GM19467 (cell line): ENCODE measurements around the gene SLIT1.

ENCODE experiments used
- ATAC-seq: cut with Tn5 transposase; IDR thresholded peaks from one replicate; pipeline ENCODE4 v1.9.1; 2021; ENCODE audit warnings: mild to moderate bottlenecking, moderate library complexity; ENCODE audit not compliant: unreplicated experiment

SLIT1 gene

DNA sequence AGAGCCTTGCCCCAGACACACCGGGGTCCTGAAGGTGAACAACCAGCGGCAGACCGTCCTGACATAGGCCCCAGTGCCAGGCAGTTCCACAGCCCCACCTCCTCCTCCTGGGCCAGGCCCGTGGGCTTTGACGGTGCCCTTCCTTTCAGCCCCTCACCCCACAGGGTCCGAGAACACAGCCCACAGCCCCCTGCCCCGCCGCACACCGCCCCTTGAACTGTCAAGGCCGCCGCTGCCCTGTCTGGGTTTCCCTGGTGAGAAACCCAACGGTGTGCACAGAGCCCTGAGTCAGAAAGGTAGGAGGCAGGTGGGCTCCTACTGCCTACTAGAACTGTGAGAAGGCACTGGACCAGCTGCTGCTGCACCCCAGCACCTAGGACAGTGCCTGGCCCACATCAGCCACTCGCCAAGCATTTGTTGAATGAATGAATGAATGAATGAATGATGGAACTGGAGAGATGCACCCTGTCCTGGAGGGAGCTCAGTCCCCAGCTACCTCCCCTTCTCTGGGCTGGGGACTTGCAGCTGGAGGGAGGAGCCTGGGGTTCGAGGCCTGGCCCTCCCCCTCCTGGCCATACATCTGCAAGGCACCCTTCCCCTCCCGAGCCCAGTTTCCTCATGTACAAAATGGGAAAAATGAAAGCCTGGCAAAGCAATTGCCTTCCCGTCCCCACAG is 117.9 kb downstream of the SLIT1 start:
- no peak for ATAC-seq

DNA sequence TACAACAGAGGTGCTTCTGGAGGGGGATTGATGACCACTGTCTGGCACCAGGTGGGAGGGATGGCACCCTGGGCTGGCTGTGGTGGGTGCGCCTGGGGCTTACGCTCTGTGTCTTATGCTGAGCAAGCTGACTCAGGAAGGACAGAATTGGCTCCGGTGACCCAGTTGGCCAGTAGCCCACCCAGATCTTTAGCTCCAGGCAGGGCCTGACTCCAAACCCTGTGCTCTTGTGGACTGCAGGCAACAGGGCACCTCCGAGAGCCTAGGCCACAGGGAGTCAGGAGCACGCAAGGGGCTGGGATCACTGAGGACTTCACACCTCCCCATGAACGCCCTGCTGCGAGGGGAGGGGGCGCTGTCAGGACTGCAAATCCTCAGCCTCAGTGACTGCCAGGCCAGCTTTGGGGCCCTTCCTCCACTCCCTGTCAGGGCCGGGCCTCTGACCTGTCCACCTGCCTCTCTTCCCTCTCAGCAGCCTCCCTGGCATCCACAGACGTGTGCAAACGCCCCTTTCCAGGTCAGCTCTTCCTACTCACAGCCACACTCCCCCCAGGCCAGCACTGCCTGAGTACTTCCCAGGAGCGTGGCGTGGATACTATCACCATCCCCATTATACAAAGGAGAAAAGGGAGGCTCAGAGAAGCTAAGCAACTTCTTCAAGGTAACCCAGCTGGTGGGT is 118.7 kb downstream of the SLIT1 start:
- ATAC-seq: no peak

DNA sequence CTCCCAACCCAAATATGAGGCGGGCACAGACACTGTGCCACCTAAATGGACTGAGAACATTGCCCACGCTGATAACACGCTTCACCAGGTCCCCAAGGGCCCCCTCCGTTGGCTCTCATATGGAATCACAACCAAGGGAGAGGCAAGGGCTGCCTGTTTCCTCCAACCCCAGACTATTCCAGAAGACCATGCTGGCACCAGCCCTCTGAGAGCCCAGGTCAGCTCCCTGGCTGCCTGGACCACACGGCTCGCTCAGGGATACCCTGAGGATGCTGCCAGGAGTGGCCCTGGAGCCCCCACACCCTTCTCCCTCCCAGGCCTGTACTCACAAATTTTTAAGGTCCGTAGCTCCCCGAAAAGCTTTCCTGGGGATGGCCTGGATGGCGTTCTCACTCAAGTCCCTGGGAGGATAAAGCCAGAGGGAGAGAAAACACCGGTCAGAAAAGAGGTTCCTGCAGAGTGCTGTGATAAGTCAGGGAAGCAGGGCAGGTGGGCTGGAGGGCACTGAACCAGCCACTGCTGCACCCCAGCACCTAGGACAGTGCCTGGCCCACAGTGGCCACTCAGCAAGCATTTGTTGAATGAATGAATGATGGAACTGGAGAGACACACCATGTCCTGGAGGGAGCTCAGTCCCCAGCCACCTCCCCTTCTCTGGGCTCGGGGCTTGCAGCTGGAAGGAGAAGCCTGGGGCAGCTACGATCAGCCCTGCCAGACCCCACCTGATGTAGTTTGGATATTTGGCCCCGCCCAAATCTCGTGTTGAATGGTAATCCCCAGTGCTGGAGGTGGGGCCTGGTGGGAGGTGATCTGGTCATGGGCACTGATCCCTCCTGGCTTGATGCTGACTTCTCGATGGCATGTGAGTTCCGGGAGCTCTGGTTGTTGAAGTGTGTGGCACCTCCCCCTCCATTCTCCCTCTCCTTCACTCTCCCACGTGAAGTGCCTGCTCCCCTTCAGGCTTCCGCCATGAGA is 119.8 kb downstream of the SLIT1 start:
- no peak for ATAC-seq

DNA sequence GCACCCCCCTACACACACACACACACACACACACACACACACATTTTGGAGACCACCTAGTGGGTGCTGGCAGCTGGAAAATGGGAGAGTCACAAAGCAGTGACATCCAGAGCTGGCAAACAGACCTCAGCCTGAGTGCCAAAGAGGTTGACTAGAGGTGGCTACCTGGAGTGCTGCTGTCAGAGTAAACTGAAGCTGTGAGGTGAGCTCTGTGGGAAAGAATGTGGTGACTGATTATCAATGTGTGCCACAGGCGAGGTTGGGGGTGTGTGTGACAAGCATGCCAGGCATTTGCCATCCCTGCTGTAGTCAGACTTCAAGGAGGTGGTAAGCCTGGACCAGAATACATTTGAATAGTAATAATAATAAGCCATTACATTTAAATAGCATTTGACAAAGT is 120.6 kb downstream of the SLIT1 start:
- no peak for ATAC-seq

DNA sequence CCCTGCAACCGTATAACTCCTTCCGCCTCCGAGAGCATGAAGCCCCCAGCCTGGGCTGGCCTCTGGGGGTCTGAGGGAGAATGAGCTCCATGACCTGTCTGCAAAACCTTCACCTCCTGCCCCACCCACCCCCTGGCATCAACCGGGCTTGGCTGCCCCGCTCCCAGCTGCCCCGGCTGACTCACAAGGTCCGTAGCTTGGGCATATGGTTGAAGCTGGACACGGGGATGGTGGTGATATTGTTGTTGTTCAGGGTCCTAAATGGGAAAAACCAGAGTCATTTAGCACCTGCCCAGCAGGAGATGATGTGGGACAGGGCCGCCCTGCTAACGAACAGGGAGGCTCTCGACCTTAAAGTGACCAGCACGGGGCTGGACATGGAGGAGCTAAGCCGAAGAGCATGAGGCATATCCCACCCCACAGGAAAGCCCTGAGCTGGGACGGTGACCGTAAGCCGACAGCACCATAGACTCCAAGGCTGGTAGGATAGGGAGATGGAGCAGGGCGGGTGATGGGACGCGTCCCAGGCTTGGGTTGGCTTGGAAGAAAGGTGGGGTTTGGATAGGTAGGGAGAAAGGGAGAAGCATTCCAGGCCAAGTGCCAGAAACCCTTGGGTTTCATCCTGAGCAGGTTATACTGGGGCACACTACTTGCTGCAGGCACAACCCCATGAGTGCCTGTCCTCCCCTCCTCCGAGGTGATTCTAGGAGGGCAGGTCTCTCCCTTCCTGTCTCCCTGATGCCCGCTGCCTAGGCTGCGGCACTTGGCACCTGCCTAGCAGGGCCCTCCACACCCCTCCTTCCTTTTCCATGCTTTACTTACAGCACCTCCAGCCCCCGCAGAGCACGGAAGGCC is 121.5 kb downstream of the SLIT1 start:
- ATAC-seq: no peak

DNA sequence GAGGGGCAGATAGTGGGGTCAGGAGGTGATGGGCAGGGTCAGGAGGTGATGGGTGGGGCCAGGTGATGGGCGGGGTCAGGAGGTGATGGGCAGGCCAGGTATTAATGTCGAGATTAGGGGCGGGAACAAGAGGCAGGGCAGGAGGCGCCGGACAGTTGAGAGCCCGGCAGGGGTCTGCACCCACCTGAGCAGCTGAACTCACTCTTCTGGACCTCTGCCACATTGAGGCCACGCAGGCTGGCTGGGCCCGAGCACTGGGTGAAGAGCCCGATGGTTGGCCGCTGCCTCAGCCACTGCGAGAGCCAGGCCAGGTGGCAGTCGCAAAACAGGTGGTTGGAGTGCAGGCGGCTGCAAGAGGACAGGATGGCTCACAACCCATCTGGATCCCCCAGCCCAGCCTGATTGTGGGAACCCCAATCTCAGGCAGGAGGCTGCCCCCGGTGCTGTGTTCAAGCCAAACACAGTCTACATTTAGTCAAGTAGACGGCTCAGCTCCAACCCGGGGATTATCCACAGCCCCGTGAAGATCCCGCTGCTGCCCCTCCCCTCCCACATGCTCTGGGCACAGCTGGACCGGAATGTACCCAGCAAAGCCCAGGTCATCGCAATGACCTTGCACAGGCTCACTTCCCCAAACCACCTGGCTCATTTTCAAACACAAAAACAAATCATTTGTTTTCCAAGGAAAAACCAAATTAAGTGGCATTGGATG is 122.3 kb downstream of the SLIT1 start:
- no peak for ATAC-seq

DNA sequence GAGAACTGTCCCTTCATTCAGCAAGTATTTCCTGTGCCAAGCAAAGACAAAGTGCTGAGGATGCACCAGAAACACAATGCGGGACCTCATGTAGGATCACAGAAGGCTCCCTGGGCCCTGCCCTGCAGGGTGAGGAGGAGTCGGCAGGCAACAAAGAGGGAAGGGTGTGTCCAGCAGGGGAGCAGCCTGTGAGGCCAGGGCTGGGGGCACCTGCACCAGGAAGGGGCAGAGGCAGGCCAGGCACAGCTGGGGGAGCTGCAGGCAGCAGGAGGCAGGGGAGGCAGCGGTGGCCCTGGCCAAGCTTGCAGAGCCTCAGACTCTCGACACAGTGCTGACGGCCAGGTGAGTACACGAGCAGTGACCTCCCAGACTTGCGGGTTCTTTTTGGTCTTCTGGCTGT is 123.3 kb downstream of the SLIT1 start:
- no peak for ATAC-seq

DNA sequence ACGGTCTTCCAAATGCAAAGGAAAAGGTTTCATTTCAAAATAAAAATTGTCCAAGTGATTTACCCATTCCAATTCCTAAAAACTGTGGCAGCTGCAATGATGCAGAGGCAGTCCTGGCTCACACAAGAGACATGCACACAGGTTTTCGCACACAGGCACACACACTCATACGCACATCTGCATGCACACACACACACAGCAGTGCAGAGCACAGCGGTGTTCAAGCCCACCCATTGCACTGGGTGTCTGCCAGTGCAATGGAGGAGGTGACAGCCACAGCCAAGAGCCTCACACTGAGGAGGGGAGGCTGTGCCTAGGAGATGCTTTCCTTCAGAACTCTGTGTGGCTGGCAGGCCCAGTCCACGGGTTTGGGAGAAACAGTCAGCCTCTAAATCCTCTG is 123.7 kb downstream of the SLIT1 start:
- no peak for ATAC-seq

DNA sequence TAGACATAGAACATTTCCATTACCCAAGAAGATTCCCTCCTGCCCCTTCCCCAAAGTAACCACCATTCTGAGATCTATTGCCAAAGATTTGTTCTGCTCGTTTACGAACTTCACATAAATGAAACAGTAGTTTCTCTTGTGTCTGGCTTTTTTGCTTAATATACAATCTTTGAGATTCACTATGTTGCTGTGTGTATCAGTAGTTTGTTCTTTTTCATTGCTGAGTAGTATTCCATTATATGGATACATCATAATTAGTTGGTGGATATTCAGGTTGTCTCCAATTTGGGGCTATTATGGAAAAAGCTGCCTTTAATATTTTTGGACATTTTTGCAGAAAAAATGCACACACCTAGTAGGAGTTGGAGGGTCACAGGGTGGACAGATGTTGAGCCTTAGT is 124.3 kb downstream of the SLIT1 start:
- no peak for ATAC-seq

DNA sequence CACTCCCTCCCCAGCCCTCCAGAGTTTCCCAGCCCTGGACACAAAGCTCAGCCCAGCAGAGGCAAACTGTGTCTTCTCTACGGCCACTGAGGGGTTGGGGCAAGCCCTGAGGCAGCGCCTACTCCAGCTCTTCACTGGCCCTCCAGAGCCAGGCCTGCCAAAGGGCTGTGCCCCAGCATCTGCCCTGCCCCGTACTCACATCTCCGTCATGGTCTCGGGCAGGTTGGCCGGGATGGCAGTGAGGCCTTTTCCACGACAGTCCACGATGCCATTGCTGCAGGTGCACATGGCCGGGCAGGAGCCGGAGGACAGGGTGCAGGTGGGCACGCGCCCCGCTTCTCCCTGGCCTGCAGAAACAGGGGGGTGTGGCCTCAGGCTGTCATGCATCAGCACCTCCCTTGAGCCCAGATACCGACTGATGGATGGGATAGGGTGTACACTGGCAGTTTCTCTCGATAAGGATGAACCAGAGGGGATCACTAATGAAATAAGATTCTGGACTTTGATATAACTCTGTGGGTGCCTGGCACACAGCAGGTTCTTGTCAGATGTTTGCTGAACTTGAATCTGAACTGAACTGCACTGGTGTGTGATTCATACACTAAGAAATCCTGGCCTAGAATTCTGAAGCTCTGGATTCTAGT is 125.2 kb downstream of the SLIT1 start:
- ATAC-seq: no peak

DNA sequence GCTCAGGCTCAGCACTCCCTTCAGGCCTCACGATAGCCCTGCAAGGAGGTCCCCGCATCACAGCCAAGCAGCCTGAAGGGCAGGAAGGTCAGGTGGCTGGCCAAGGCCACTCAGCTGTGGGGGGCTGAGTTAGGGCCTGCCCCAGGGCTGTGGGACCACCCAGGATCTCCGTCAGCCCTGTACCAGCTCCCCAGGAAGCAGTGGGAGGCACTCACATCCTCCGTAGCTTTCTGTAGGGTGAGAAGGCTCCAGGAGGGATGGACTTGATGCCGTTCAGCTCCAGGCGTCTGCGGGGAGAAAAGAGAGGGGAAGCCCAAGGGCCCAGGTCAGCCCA is 125.9 kb downstream of the SLIT1 start:
- no peak for ATAC-seq

DNA sequence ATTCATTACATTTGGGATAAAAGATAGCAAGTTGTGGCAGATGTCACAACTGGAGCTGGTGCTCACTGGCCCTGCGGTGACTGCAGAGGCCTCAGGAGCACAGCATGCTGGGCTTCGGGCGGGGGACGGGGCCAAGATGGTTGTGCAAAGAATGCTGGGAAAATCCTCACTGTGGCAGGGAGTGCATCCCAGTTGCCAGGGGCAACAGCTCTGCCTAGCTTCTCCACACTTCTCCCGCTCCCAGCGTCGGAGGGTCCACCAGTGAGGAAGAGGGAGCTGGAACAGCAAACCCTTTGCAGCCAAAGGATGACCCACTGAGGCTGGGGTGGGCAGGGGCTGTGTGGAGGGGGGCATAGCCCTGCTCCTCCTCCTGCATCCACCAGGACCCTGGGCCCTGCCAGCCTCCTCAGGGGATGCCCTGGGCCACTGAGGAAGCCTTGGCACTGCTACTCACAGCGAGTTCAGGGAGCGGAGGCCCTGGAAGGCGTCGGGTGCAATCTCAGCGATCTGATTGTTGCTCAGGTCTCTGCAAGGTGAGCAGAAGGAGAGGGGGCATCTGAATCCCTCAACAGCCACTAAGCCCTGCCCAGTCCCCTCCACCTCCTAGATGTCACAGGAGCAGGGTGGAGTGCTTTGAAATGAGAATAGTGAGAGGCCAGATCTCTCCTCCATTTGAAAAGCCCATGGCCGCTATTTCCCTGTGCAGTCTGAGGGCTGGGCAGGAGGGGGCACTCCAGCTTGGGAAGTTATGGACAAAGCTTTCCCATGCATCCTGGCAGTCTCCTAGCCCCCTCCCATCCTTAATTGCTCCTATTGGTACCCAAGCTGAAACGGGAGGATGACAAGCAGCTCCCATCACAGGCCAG is 126.5 kb downstream of the SLIT1 start:
- no peak for ATAC-seq

DNA sequence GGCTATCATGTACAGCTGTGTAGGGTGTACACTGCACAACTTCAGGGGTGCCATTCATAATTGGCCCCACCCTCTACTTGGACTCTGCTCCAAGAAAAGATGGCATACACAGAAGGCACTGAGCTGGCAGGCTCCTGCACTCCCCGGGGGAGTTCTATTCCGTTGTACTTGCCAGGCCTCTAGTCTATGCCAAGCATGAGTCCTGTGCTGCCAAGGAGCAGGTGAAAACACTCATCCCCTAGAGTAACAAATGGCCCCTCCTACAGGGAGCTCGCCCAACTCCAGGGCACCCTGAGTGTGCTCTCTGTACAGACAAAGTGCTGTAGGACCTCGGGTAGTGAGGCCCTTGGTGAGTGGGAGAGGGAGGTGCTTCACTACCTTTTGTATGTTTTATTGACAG is 127.2 kb downstream of the SLIT1 start:
- ATAC-seq: no peak

DNA sequence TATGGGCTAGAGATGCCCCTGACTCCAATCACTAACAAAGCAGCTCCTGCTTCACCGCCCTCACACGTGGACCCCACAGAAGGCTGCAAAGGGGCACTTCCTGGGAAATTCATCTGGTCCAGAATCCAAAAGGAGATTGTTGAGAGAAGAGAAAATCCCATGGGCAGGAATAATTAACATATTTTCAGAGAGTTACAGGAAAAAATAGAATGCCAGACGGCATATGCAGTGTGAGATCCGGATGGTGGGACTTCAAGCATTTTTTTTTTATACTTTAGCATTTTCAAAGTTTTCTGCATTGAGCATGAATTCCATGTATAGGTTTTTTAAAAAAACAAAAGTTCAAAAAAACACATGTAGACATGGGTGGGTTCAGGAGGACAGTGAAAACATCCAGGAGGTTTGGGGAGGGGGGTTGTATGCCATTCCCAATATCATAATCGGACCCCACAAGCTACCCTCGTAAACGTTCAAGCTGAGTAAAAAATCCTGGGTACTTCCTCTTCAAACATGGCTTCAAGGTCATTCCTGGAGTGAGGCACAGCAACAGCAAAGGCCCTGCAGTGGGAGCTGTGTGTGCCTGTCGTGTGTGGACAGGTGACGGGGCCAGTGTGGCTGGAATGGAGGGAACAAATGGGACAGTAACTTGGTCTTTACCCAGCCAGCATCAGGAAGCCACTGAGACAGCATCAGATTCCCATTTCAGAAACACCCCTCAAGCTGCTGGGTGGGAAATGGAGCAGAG is 128.1 kb downstream of the SLIT1 start:
- ATAC-seq: no peak

DNA sequence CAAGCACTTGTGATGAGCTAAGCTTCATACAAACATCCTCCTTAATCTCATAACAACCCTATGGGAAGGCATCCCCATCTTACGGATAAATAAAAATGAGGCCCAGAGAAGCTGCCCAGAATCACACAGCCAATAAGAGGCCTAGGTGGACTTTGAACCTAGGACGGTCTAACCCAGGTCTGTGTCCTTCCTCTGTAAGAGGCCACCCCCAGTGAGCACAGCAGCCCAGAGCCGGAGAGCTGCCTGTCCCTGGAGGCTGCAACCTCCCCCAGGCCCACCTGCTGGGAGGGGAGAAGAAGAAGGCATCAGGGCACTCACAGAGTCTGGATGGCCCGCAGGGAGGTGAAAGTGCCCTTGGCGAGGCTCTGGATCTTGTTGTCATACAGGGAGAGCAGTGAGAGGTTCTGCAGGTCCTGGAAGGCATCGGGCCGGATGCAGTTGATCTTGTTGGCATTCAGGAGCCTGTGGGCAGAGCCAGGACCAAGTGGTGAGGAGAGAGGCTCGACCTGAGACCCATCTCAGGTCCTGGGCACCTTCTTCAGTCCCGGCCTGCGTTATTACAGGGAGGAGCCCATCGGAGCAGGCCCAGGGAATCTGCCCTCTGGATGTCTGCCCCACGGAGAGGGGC is 129.6 kb downstream of the SLIT1 start:
- ATAC-seq: no peak

DNA sequence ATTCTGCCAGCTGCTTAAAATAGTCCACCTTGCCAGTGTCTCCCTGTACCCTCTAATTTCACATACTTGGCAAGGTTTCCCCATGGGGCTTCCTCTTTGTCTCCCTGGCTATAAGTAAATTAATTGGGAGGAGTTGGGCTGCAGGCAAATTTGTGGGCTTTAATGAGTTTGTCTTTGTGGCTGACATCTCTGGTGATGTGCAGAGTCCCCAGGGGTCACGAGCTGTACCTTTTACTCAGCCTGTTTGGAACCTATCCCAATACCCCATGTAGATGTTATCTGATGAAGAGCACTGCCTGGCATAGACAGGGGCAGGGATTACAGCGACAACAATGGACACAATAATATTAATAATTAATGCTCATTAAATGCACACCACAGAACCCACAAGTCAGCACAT is 132.5 kb downstream of the SLIT1 start:
- no peak for ATAC-seq

DNA sequence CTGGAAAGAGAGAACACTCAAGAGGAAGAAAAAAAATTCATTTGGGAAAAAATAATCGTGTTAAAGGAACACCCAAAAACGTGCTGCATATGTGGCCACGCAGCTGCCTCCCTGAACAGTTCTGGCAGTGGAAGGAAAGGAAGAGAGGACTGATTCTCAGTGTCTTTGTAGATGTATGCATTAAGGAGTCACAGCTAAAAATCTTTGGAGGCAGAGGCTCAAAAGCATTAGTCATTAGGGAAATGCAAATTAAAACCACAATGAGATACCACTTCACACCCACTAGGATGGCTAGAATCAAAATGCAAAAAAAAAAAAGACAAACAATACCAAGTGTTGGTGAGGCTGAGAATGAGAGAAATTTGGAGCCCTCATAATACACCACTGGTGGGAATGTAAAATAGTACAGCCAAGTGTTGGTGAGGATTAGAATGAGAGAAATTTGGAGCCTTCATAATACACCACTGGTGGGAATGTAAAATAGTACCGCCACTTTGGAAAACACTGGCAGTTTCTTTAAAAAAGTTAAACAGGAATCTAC is 134.7 kb downstream of the SLIT1 start:
- ATAC-seq: no peak
